Measurements from ENCODE around the gene SYVN1.

Gene SYVN1

GRCh38 chr11:65113839-65114238 lies 20.5 kb downstream of the SYVN1 start (continued):
- TF ChIP-seq ZNF513 (tag by site-specific recombination; IDR thresholded peaks at IDR 0.05): no peak
- no peak for TF ChIP-seq ZNF18 (tag by site-specific recombination; IDR thresholded peaks at IDR 0.05)
- TF ChIP-seq ZNF658 (tag by site-specific recombination; IDR thresholded peaks at IDR 0.05): no peak
- no peak for TF ChIP-seq WT1 (tag by site-specific recombination; IDR thresholded peaks at IDR 0.05)
- no peak for TF ChIP-seq ZNF423 (tag by site-specific recombination; IDR thresholded peaks at IDR 0.05)
- TF ChIP-seq ZBTB1 (tag by site-specific recombination; IDR thresholded peaks at IDR 0.05): no peak

GRCh38 chr11:65113361-65113756 lies 21.0 kb downstream of the SYVN1 start:
- H3K27ac ChIP-seq (ENCODE audit: extremely low read depth, low read depth, low read length): peak overlapping the region; percentile 72; the same call in 1 of the 2 replicates
- H3K36me3 ChIP-seq (ENCODE audit: control insufficient read depth in 2 of 2, insufficient read depth in 1 of 2, low read length in 2 of 2): peaks cover 0 to 46% of the 10 kb centered on the region in 2 experiments; a peak in 2 of 3 replicates
- peaks cover 6% of the 10 kb centered on the region for H3K4me1 ChIP-seq (ENCODE audit: control insufficient read depth, insufficient read depth, low read length)
- H3K4me3 ChIP-seq (ENCODE audit: low read depth, low read length): peak overlapping the region; percentile 67
- H3K9me3 ChIP-seq (ENCODE audit: control insufficient read depth, insufficient read depth, low read depth, low read length): no peaks in the 10 kb centered on the region
- TF ChIP-seq KLF8 (tag by site-specific recombination; IDR thresholded peaks at IDR 0.05) (no peak), ZNF132 (tag by site-specific recombination; IDR thresholded peaks at IDR 0.05; ENCODE audit: borderline replicate concordance) (no peak), FEZF1 (tag by site-specific recombination; IDR thresholded peaks at IDR 0.05) (no peak), ZNF449 (tag by site-specific recombination; IDR thresholded peaks at IDR 0.05) (peak; percentile 88), ZNF423 (tag by site-specific recombination; IDR thresholded peaks at IDR 0.05) (no peak), KLF17 (tag by site-specific recombination; IDR thresholded peaks at IDR 0.05) (0 out of 2 replicates have a peak, but pooled peaks have one; percentile 22)
- POLR2A ChIA-PET: interaction anchor here (0.6 to 5.0 kb wide), 8 partner anchors 8 to 849 kb away, joined by 3 to 57 read pairs (median 5); partner anchors contain the start of genes CAPN1, FAU, MRPL49 and VPS51
- CTCF ChIA-PET: interaction anchor here (0.6 to 4.8 kb wide), 15 partner anchors 8 to 783 kb away, joined by 3 to 110 read pairs (median 3); partner anchors contain the start of genes FAU, MRPL49 and VPS51

- H3K4me3 ChIP-seq (ENCODE audit: low read depth, low read length): peak overlapping the region; percentile 67
- H3K9me3 ChIP-seq (ENCODE audit: control insufficient read depth, insufficient read depth, low read depth, low read length): no peaks in the 10 kb centered on the region
- peak overlapping the region; percentile 72; the same call in 1 of the 2 replicates for H3K27ac ChIP-seq (ENCODE audit: extremely low read depth, low read depth, low read length)
- POLR2A ChIA-PET: interaction anchor here (0.6 to 5.0 kb wide), 16 partner anchors 9 to 828 kb away, joined by 3 to 57 read pairs (median 5); partner anchors contain the start of genes ARL2, CAPN1, FAU and MRPL49
- H3K36me3 ChIP-seq (ENCODE audit: control insufficient read depth in 2 of 2, insufficient read depth in 1 of 2, low read length in 2 of 2): peaks cover 0 to 49% of the 10 kb centered on the region in 2 experiments; a peak in 1 of 3 replicates
- H3K4me1 ChIP-seq (ENCODE audit: control insufficient read depth, insufficient read depth, low read length): peaks cover 6% of the 10 kb centered on the region
- CTCF ChIA-PET: interaction anchor here (0.6 to 4.8 kb wide), 21 partner anchors 8 to 782 kb away, joined by 3 to 110 read pairs (median 4); partner anchors contain the start of genes ARL2, CDC42EP2, FAU and MRPL49
- TF ChIP-seq ZNF561 (tag by site-specific recombination; IDR thresholded peaks at IDR 0.05; ENCODE audit: borderline replicate concordance) (peak; percentile 53; the same call in 1 of the 2 replicates), YY2 (tag by site-specific recombination; IDR thresholded peaks at IDR 0.05) (no peak), ZNF660 (tag by site-specific recombination; IDR thresholded peaks at IDR 0.05) (peak; percentile 65; the same call in 1 of the 2 replicates), ZNF391 (tag by site-specific recombination; IDR thresholded peaks at IDR 0.05; ENCODE audit: borderline replicate concordance, low read depth) (no peak), GLIS1 (tag by site-specific recombination; IDR thresholded peaks at IDR 0.05) (0 out of 2 replicates have a peak, but pooled peaks have one; percentile 7), ZNF292 (tag by site-specific recombination; IDR thresholded peaks at IDR 0.05; ENCODE audit: borderline replicate concordance, low read depth) (no peak), ZNF239 (tag by site-specific recombination; IDR thresholded peaks at IDR 0.05) (peak; percentile 78; the same call in 1 of the 2 replicates), ZNF501 (tag by site-specific recombination; IDR thresholded peaks at IDR 0.05) (no peak), PATZ1 (tag by site-specific recombination; IDR thresholded peaks at IDR 0.05) (peak; percentile 43; the same call in 1 of the 2 replicates), ZNF580 (tag by site-specific recombination; IDR thresholded peaks at IDR 0.05) (no peak), GLIS2 (tag by site-specific recombination; IDR thresholded peaks at IDR 0.05) (peak; percentile 92), ZNF785 (tag by site-specific recombination; IDR thresholded peaks at IDR 0.05) (peak; percentile 97)
Observed at GRCh38 chr11:65112546-65113360, 21.6 kb downstream of the SYVN1 start.

Data from HEK293 (cell line).